ENCODE results near the gene HIVEP3. TPM values are rescaled to one million over a fixed set of nuclear protein-coding genes. Genes with fewer than 3 reads are reported as not detected.
A peak's percentile ranks its signal among the peaks of the same experiment; 100 is the strongest.
"Not testable (repeated sequence)": the region's sequence is repeated elsewhere in the genome, so short reads cannot be mapped to it uniquely, and the experiment has no call there.

Gene HIVEP3
- total RNA-seq, 1 donor from 2014 or later: 3.6 TPM

GRCh38 chr1:41955461-41956159 is 36.9 kb upstream of the HIVEP3 start:
- DNase-seq (ENCODE audit: low spot score): no peak
- Mint-ChIP-seq H3K27ac (ENCODE audit: unreplicated experiment) (peak overlapping the region; percentile 58), H3K9me3 (ENCODE audit: low read depth) (no peaks in the 10 kb centered on the region), H3K27me3 (ENCODE audit: low read depth) (peaks cover 4% of the 10 kb centered on the region), H3K36me3 (ENCODE audit: low read depth) (peaks cover 2% of the 10 kb centered on the region), H3K4me1 (ENCODE audit: low read depth) (peaks cover 16% of the 10 kb centered on the region), H3K4me3 (ENCODE audit: unreplicated experiment) (no peak overlapping the region)
- no peak for TF ChIP-seq CTCF (IDR thresholded peaks at IDR 0.05)

GRCh38 chr1:41954533-41954944 is 35.8 kb upstream of the HIVEP3 start:
- no peak for DNase-seq (ENCODE audit: low spot score)
- peaks cover 6% of the 10 kb centered on the region for H3K9me3 Mint-ChIP-seq (ENCODE audit: low read depth)
- H3K4me3 Mint-ChIP-seq (ENCODE audit: unreplicated experiment): no peak overlapping the region
- peaks cover 2% of the 10 kb centered on the region for H3K36me3 Mint-ChIP-seq (ENCODE audit: low read depth)
- peaks cover 2% of the 10 kb centered on the region for H3K27me3 Mint-ChIP-seq (ENCODE audit: low read depth)
- no peak overlapping the region for H3K27ac Mint-ChIP-seq (ENCODE audit: unreplicated experiment)
- no peak for TF ChIP-seq CTCF (IDR thresholded peaks at IDR 0.05)
- peaks cover 16% of the 10 kb centered on the region for H3K4me1 Mint-ChIP-seq (ENCODE audit: low read depth)

DNA sequence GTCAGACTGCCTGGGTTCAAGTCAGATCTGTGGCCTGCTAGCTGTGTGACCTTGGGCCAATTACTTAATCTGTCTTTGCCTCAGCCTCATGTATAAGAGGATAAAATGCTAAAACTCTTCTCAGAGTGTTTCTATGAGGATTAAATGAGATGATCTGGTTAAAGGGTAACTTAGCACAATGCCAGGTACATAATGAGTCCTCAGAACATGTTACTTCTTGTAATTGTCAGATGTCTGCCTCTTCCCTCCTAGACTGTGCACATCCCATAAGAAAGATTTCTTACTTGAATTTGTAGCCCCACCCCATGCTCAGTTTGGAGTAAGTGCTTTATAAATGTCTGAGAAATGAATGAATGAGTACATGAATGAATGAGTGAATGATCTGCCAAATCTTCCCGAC is 34.6 kb upstream of the HIVEP3 start:
- Mint-ChIP-seq H3K9me3 (ENCODE audit: low read depth) (peaks cover 12% of the 10 kb centered on the region), H3K36me3 (ENCODE audit: low read depth) (peaks cover 2% of the 10 kb centered on the region), H3K27ac (ENCODE audit: unreplicated experiment) (no peak overlapping the region), H3K4me3 (ENCODE audit: unreplicated experiment) (no peak overlapping the region), H3K4me1 (ENCODE audit: low read depth) (peaks cover 16% of the 10 kb centered on the region), H3K27me3 (ENCODE audit: low read depth) (peaks cover 2% of the 10 kb centered on the region)
- DNase-seq (ENCODE audit: low spot score): no peak
- TF ChIP-seq CTCF (IDR thresholded peaks at IDR 0.05): no peak

DNA sequence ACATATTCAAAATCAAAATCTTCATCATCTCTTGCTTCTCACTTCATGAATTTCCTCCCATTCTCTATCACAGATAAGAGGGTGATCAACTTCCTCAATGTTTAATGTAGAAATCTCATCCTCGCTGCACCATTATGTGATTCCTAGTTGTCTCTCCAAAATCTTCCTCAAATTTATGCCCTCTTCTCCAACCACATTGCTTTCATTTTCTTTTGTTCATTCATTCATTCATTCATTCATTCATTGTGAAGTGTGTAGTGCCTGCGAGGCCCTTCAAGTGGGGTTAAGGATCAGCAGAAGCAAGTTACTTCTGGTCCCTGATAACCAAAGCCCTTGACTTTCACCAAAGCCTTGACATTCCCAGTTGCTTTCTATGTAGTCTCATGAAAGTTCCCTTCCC is 33.5 kb upstream of the HIVEP3 start:
- Mint-ChIP-seq H3K4me3 (ENCODE audit: unreplicated experiment) (no peak overlapping the region), H3K9me3 (ENCODE audit: low read depth) (peaks cover 12% of the 10 kb centered on the region), H3K27ac (ENCODE audit: unreplicated experiment) (no peak overlapping the region), H3K36me3 (ENCODE audit: low read depth) (peaks cover 2% of the 10 kb centered on the region), H3K4me1 (ENCODE audit: low read depth) (peaks cover 16% of the 10 kb centered on the region), H3K27me3 (ENCODE audit: low read depth) (peaks cover 2% of the 10 kb centered on the region)
- no peak for DNase-seq (ENCODE audit: low spot score)
- no peak for TF ChIP-seq CTCF (IDR thresholded peaks at IDR 0.05)

DNA sequence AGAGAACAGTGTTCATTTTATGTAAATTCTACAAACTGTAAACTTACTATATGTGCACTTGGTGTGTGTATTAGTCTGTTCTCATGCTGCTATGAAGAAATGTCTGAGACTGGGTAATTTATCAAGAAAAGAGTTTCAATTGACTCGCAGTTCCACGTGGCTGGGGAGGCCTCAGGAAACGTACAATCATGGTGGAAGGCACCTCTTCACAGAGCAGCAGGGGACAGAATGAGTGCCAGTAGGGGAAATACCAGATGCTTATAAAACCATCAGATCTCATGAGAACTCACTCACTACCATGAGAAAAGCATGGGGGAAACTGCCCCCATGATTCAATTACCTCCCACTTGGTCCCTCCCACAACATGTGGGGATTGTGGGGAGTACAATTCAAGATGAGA is 32.8 kb upstream of the HIVEP3 start:
- Mint-ChIP-seq H3K9me3 (ENCODE audit: low read depth) (peaks cover 12% of the 10 kb centered on the region), H3K4me1 (ENCODE audit: low read depth) (peaks cover 16% of the 10 kb centered on the region)
- H3K36me3 Mint-ChIP-seq (ENCODE audit: low read depth); DNase-seq (ENCODE audit: low spot score); H3K27ac Mint-ChIP-seq (ENCODE audit: unreplicated experiment); H3K27me3 Mint-ChIP-seq (ENCODE audit: low read depth); H3K4me3 Mint-ChIP-seq (ENCODE audit: unreplicated experiment): not testable (repeated sequence)

- peaks cover 12% of the 10 kb centered on the region for H3K9me3 Mint-ChIP-seq (ENCODE audit: low read depth)
- no peak for TF ChIP-seq CTCF (IDR thresholded peaks at IDR 0.05)
- no peak for DNase-seq (ENCODE audit: low spot score)
- H3K4me1 Mint-ChIP-seq (ENCODE audit: low read depth): peaks cover 13% of the 10 kb centered on the region
- peaks cover 2% of the 10 kb centered on the region for H3K36me3 Mint-ChIP-seq (ENCODE audit: low read depth)
- no peak overlapping the region for H3K4me3 Mint-ChIP-seq (ENCODE audit: unreplicated experiment)
- H3K27me3 Mint-ChIP-seq (ENCODE audit: low read depth): peaks cover 2% of the 10 kb centered on the region
- no peak overlapping the region for H3K27ac Mint-ChIP-seq (ENCODE audit: unreplicated experiment)
These were observed 32.1 kb upstream of the HIVEP3 start for GRCh38 chr1:41950820-41951219.

DNA sequence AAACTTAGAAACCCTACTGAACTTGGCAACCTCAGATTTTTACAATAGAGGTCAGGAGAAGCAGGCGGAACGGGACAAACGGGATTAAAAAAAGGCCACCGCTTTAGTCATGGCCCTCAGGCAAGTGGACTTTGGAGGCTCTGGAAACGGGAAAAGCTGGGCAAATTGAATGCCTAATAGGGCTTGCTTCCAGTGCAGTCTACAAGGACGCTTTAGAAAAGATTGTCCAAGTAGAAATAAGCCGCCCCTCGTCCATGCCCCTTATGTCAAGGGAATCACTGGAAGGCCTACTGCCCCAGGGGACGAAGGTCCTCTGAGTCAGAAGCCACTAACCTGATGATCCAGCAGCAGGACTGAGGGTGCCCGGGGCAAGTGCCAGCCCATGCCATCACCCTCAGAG is 27.2 kb upstream of the HIVEP3 start:
- not testable (repeated sequence) for DNase-seq (ENCODE audit: low spot score); H3K4me1 Mint-ChIP-seq (ENCODE audit: low read depth); H3K27ac Mint-ChIP-seq (ENCODE audit: unreplicated experiment); H3K36me3 Mint-ChIP-seq (ENCODE audit: low read depth); H3K27me3 Mint-ChIP-seq (ENCODE audit: low read depth); H3K4me3 Mint-ChIP-seq (ENCODE audit: unreplicated experiment)
- peaks cover 23% of the 10 kb centered on the region for H3K9me3 Mint-ChIP-seq (ENCODE audit: low read depth)

Measured in chondrocyte (in vitro differentiated cells).